ENCODE data around the gene NR2F1-AS1.
A peak's percentile ranks its signal among the peaks of the same experiment; 100 is the strongest.

The NR2F1-AS1 gene

GRCh38 chr5:93610581-93611272 lies 29.7 kb upstream of the NR2F1-AS1 start:
- Histone ChIP-seq H3K36me3 (no peaks in the 10 kb centered on the region), H3K27me3 (ENCODE audit: insufficient read depth, low read depth, severe bottlenecking) (no peaks in the 10 kb centered on the region), H3K9me3 (ENCODE audit: severe bottlenecking) (no peaks in the 10 kb centered on the region), H3K4me3 (ENCODE audit: low read depth, low read length) (no peak overlapping the region), H3K27ac (no peak overlapping the region)
- TF ChIP-seq, protein P1, sequence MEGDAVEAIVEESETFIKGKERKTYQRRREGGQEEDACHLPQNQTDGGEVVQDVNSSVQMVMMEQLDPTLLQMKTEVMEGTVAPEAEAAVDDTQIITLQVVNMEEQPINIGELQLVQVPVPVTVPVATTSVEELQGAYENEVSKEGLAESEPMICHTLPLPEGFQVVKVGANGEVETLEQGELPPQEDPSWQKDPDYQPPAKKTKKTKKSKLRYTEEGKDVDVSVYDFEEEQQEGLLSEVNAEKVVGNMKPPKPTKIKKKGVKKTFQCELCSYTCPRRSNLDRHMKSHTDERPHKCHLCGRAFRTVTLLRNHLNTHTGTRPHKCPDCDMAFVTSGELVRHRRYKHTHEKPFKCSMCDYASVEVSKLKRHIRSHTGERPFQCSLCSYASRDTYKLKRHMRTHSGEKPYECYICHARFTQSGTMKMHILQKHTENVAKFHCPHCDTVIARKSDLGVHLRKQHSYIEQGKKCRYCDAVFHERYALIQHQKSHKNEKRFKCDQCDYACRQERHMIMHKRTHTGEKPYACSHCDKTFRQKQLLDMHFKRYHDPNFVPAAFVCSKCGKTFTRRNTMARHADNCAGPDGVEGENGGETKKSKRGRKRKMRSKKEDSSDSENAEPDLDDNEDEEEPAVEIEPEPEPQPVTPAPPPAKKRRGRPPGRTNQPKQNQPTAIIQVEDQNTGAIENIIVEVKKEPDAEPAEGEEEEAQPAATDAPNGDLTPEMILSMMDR (IDR thresholded peaks at IDR 0.05; ENCODE audit: low read depth, low read length): no peak
- no peak for DNase-seq

- no peak overlapping the region for H3K4me3 ChIP-seq (ENCODE audit: low read depth, low read length)
- H3K27me3 ChIP-seq (ENCODE audit: insufficient read depth, low read depth, severe bottlenecking): no peaks in the 10 kb centered on the region
- no peaks in the 10 kb centered on the region for H3K9me3 ChIP-seq (ENCODE audit: severe bottlenecking)
- DNase-seq: no peak
- no peaks in the 10 kb centered on the region for H3K36me3 ChIP-seq
- no peak overlapping the region for H3K27ac ChIP-seq
- TF ChIP-seq, protein P1 (IDR thresholded peaks at IDR 0.05; ENCODE audit: low read depth, low read length): no peak
These were observed 28.7 kb upstream of the NR2F1-AS1 start for GRCh38 chr5:93609762-93610161.

DNA sequence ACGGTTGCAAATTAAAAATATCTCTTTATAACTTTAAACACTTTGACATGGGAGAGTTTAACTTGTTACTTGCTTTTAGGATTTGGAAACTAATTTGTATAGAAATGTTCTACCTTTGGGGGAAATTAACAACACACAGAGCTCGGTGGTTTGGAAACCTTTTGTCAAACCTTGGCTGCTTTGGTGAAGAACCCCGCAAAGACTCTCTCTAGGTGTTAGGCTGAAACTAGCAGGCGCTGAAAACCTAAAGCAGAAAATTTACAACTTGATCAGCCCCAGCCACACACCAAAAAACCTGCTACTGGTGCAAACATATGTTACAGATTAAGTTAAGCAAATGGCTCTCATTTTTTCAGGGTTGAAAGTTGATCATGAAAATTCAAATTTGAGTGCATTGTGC lies 27.8 kb upstream of the NR2F1-AS1 start:
- no peak for DNase-seq
- Histone ChIP-seq H3K36me3 (no peaks in the 10 kb centered on the region), H3K4me3 (ENCODE audit: low read depth, low read length) (no peak overlapping the region), H3K27me3 (ENCODE audit: insufficient read depth, low read depth, severe bottlenecking) (no peaks in the 10 kb centered on the region), H3K27ac (no peak overlapping the region), H3K9me3 (ENCODE audit: severe bottlenecking) (no peaks in the 10 kb centered on the region)
- TF ChIP-seq, protein P1 (IDR thresholded peaks at IDR 0.05; ENCODE audit: low read depth, low read length): no peak

DNA sequence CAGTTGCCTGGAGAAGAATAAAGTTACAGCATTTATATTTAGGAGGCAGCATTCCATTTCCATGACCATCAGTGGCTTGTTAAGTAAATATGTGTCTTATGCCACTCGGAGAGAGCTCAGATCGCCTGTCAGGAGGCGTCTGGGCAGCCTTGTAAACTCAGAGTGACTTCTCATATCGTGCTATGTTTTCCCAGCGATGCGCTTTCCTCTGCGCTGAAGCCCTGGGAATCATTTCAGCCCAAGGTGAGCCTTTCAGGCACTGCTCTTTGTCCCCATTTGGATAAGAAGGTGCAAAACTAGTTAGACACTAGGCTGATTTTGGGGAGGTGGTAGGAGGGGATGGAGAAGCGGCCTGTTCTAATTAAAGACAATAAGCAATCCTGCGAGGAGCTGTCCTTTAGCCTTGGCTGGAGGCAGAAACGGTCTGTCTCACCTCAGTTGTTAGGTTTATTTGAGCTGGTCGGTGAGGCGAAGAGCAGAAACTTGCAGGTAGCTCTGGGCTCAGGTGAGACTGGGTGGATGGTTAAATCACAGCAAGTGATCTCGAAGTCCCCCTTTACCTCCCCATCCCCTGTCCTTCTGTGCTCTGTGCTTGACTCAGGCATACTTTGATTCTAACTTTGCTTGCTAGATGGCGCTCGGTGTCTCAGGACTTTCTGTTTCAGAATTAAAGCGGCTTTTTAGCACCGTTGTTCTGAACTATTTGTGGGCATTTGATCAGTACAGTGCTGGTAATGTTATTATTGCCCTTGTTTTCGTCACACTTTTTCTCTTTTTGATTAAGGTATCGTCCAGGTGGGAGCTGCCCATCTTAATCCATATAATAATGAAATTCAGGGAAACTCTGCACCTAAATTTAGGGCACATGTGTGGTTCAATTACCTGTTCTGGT lies 26.6 kb upstream of the NR2F1-AS1 start:
- no peak overlapping the region for H3K4me3 ChIP-seq (ENCODE audit: low read depth, low read length)
- TF ChIP-seq, protein P1 (IDR thresholded peaks at IDR 0.05; ENCODE audit: low read depth, low read length): peak; percentile 74
- H3K36me3 ChIP-seq: no peaks in the 10 kb centered on the region
- peak; percentile 54 for DNase-seq
- H3K27me3 ChIP-seq (ENCODE audit: insufficient read depth, low read depth, severe bottlenecking): no peaks in the 10 kb centered on the region
- H3K9me3 ChIP-seq (ENCODE audit: severe bottlenecking): no peaks in the 10 kb centered on the region
- no peak overlapping the region for H3K27ac ChIP-seq

- Histone ChIP-seq H3K36me3 (no peaks in the 10 kb centered on the region), H3K9me3 (ENCODE audit: severe bottlenecking) (no peaks in the 10 kb centered on the region), H3K4me3 (ENCODE audit: low read depth, low read length) (no peak overlapping the region), H3K27ac (no peak overlapping the region), H3K27me3 (ENCODE audit: insufficient read depth, low read depth, severe bottlenecking) (no peaks in the 10 kb centered on the region)
- TF ChIP-seq, protein P1 (IDR thresholded peaks at IDR 0.05; ENCODE audit: low read depth, low read length): no peak
- DNase-seq: no peak
These were observed 25.3 kb upstream of the NR2F1-AS1 start for GRCh38 chr5:93606382-93606752.
